Lower leg skin (tissue), 4 donors: ENCODE results near the gene ARHGAP40. TPM values are rescaled to one million over a fixed set of nuclear protein-coding genes. Genes with fewer than 3 reads are reported as not detected.

Experiments
- DNase-seq, 2 donors: peaks; one replicate each; pipeline ENCODE4 v3.0.0-alpha.2; 2019; ENCODE audit warnings: low spot score in 2 of 2
- H3K4me3 ChIP-seq: fragments of 200-600 bp; sonication (generic); 2 replicates; pipeline ENCODE4 v1.5.1; 2017; ENCODE audit warnings: mild to moderate bottlenecking, low read depth; ENCODE audit not compliant: poor library complexity, severe bottlenecking
- POLR2A ChIP-seq, 2 donors: fragments of 450-650 bp; IDR thresholded peaks; one replicate each; pipeline ENCODE4 v1.6.1; 2016 to 2017; ENCODE audit warnings: antibody characterized with exemption in 2 of 2, mild to moderate bottlenecking in 1 of 2, moderate library complexity in 1 of 2
- WGBS, 2 donors: methylation state at CpG; one replicate each; pipeline ENCODE4 v1.1.5; 2018; 5-methylcytosine and 5-hydroxymethylcytosine counted together
- intact Hi-C: fragments of 100-400 bp; cut with DNase I; formaldehyde crosslinking; loops from one replicate; pipeline ENCODE4 v1.15.0; 2023; ENCODE audit warnings: low total_unique reads
- total RNA-seq, 4 donors: library from RNA; depleted of rRNA; stranded (reverse); fragments of >200 nt; gene quantifications; one replicate each; pipeline ENCODE4 v1.1.0, GENCODE V29; 2016
- TF ChIP-seq, protein P1 (sequence below), 3 donors: fragments of 450-650 bp; IDR thresholded peaks; one replicate each; pipeline ENCODE4 v1.5.1; 2016; ENCODE audit warnings: antibody characterized with exemption in 3 of 3, mild to moderate bottlenecking in 3 of 3, moderate library complexity in 2 of 3

Gene ARHGAP40
- total RNA-seq, result 10 to 100 TPM; 27.0 to 54.8 (median 45.9) TPM

DNA sequence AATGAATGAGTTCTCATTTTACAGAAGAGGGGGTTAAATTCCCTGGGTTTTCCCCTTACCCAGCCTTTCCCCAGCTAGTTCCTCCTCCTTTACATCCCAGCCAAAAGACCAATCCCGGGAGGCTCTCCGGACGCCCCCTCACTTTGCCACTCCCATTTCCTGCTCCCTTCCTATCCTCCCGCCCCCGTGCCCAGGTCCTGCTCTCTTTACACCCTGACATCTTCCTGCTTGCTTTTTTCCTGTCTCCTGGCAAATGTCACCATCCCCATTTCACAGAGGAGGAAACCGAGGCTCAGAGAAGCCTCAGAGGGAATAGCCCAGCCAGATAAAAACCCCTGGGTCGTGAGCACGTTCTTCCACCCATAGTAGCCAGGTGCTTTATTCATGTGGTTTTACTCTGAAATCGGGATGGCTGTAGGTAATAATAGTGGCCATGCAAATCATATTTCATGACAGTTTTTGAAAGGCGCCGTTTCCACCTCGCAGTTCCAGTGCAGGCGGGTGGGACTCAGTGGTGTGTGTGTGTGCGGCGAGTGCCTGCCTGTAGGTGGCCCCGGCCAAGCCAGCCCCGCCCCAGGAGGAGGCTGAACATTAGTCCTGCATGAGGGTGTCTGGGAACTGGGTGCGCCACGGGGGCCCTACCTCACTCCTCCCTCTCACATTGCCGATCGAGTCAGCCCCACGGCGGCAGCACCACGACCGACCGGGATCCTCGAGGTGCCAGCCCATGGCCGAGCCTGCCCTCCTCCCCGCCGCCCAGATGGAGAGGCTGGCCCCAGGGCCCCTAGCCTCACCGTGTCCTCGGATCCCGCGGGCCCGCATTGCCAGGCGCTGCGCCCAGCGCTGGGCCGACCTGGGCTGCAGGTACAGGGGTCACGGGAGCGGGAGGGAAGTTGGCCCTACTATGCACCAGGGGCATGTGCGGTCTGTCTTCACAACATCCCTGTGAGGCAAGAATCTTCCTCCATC lies at the start of gene ARHGAP40:
TSS of gene ARHGAP40 (plus strand) at position 594 of the 969 bp plus-strand sequence.
- TF ChIP-seq, protein P1, sequence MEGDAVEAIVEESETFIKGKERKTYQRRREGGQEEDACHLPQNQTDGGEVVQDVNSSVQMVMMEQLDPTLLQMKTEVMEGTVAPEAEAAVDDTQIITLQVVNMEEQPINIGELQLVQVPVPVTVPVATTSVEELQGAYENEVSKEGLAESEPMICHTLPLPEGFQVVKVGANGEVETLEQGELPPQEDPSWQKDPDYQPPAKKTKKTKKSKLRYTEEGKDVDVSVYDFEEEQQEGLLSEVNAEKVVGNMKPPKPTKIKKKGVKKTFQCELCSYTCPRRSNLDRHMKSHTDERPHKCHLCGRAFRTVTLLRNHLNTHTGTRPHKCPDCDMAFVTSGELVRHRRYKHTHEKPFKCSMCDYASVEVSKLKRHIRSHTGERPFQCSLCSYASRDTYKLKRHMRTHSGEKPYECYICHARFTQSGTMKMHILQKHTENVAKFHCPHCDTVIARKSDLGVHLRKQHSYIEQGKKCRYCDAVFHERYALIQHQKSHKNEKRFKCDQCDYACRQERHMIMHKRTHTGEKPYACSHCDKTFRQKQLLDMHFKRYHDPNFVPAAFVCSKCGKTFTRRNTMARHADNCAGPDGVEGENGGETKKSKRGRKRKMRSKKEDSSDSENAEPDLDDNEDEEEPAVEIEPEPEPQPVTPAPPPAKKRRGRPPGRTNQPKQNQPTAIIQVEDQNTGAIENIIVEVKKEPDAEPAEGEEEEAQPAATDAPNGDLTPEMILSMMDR (IDR thresholded peaks at IDR 0.05), result no peak
- TF ChIP-seq POLR2A (IDR thresholded peaks at IDR 0.05), result no peak
- WGBS, 2 donors, result 8% methylated on average over 31 to 38 of the region's 42 CpGs
- intact Hi-C loops, result no loop called here
- no peak within 1 kb of the TSS for H3K4me3 ChIP-seq
- no peak for DNase-seq

DNA sequence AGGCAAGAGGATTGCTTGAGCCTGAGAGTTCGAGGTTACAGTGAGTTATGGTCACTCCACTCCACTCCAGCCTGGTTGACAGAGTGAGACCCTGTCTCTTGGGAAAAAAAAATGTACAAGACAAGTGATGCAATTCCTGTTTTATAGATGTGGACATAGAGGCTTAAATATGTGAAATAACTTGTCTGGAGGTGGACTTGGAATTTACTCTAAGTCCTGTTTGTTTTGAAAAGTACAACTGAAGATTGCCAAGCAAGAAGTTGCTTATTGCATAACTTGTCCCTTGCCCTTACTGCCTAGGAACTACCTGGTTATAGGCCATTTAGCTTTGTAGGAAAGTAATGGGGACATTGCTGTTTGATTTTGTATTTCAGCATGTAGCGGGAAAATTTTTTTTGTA lies 46.6 kb upstream of the ARHGAP40 start:
- 92 to 94% methylated on average over 2 of the region's 2 CpGs for WGBS, 2 donors
- H3K4me3 ChIP-seq, result no peak overlapping the region
- intact Hi-C loops, result no loop called here
- TF ChIP-seq POLR2A (IDR thresholded peaks at IDR 0.05), result no peak
- TF ChIP-seq, protein P1 (IDR thresholded peaks at IDR 0.05), result no peak
- no peak for DNase-seq

DNA sequence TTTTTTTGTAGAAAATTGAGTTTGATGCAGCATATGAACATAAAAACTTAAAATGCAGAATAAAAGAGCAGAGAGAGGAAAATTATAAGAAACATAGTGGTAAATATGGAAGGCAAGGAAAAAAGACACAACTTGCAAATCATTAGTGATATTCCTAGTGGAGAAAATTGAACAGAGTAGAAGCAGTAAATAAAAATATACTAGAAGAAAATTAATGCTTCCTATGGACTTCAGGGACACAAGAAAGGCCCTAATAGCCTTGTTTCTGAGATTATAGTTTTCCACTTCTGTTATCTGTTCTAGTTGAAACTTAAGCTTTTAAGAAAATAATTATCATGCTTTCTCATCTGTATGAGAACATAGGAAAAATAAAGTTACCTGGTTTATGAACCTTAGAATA lies 46.2 kb upstream of the ARHGAP40 start:
- DNase-seq, result no peak
- TF ChIP-seq POLR2A (IDR thresholded peaks at IDR 0.05), result no peak
- TF ChIP-seq, protein P1 (IDR thresholded peaks at IDR 0.05), result no peak
- intact Hi-C loops, result no loop called here
- H3K4me3 ChIP-seq, result no peak overlapping the region

DNA sequence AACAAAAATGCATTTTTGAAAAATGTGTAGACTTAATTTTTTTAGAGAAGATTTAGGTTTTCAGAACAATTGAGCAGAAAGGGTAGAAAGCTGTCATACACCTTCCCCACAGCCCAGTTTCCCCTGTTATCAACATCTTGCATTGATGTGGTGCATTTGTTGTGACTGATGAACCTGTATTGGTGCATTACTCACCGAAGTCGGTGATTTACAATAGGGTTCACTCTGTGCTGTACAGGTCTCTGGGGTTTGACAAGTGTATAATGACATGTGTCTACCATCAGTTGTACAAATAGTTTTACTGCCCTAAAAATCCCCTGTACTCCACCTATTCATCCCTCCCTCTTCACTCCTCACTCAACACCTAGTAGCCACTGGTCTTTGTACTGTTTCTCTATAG lies 44.4 kb upstream of the ARHGAP40 start:
- intact Hi-C loops, result no loop called here
- TF ChIP-seq, protein P1 (IDR thresholded peaks at IDR 0.05), result no peak
- no peak for TF ChIP-seq POLR2A (IDR thresholded peaks at IDR 0.05)
- 94 to 97% methylated on average over 2 of the region's 2 CpGs for WGBS, 2 donors
- no peak overlapping the region for H3K4me3 ChIP-seq
- no peak for DNase-seq

DNA sequence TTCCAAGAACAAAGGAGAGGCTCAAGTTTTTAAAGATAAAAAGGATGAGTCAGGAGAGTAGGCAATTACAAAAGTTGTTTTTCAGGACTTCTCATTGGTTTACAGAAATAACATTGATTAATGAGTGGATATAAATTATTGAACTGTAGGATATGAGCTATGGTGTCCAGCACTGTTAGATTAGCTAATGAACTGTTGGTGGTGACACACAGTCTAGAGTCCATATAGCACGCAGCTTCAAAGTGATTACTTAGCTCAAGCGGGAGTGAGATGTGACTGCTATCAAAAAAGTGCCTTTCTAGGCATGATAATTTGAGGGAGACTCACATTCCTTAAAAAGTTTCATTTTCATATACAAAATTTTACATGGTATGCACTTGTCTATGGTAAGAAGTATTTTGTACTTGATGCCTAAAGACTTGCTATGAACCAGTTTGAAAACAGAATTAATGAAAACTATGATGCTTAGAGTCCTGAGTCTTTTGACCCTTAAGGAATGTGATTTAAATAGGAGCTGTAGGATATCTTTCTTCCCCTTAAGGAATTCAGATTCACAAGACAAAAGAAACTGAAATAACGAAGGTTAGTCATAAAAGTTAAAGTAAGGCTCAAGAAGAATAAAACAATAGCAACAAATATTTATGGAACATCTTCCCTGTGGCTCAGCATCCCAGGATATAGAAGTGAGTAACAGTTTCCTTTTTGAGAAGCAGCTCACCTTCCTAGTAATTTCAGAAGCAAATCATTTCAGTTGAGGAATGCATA lies 42.8 kb upstream of the ARHGAP40 start:
- H3K4me3 ChIP-seq, result no peak overlapping the region
- TF ChIP-seq POLR2A (IDR thresholded peaks at IDR 0.05), result no peak
- TF ChIP-seq, protein P1 (IDR thresholded peaks at IDR 0.05), result no peak
- WGBS, 2 donors, result 95 to 97% methylated on average over 3 of the region's 3 CpGs
- intact Hi-C loops, result no loop called here
- DNase-seq, result no peak
